ENCODE data around the gene LPP. TPM values are rescaled to one million over a fixed set of nuclear protein-coding genes. Genes with fewer than 3 reads are reported as not detected.
"Not testable (repeated sequence)": the region's sequence is repeated elsewhere in the genome, so short reads cannot be mapped to it uniquely, and the experiment has no call there.

The LPP gene
- total RNA-seq, 1 donor from 2014 or later = 560 TPM

GRCh38 chr3:188435266-188435665 is 281.3 kb downstream of the LPP start:
- DNase-seq (ENCODE audit: low spot score) = no peak

DNA sequence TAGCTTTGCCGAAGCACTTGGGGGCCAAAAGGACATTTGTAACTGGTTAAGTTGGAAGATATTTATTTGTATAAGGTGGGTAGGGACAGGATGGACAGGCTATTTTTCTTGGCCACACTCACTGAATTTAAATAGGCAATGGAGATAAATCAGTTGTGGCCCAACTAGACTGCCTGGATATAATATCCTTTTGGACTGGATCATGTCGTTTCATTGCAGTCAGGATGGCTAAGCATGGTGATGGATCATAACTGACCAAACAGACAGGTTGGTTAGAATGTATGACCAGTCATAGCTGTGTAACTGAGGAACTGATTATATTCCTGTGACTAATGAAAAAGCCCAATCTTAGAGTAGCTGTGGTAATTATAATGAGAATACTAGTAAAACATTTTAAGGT is 284.0 kb downstream of the LPP start:
- no peak for DNase-seq (ENCODE audit: low spot score)

GRCh38 chr3:188439080-188439479 is 285.1 kb downstream of the LPP start:
- no peak for DNase-seq (ENCODE audit: low spot score)

DNA sequence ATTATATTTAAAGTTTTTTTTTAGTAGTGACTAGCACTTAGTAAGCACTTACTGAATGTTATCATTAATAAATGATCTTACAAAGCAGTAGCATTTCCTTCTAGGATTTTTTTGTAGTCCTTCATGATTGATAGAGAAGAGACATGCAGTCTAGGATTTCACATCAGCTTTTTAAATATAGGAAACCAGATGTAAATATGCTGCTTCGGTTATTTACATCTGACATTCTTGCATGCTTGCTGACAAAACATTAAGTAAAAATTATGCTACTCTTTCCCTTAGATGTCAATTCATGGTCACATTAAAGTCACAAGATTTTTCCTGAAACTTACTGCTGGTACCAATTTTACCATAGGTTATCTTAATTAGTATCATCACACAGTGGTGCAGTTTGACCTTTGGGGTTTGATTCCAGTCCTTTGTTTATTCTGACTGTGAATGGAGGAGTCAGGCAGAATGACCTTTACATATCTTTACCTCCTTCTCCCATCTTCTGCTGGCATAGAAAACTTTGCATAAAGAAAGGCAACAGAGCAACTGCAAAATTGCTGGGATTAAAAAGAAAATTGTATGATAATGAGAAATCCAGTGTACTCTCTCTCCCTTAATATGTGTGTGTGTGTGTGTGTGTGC is 286.5 kb downstream of the LPP start:
- no peak for DNase-seq (ENCODE audit: low spot score)

- DNase-seq (ENCODE audit: low spot score) = no peak
Observed at GRCh38 chr3:188442430-188442829, 288.5 kb downstream of the LPP start.

DNA sequence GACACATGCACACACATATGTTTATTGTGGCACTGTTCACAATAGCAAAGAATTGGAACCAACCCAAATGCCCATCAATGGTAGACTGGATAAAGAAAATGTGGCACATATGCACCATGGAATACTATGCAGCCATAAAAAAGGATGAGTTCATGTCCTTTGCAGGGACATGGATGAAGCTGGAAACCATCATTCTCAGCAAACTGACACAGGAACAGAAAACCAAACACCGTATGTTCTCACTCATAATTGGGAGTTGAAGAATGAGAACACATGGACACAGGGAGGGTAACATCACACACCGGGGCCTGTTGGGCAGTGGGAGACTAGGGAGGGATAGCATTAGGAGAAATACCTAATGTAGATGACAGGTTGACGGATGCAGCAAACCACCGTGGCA is 291.2 kb downstream of the LPP start:
- not testable (repeated sequence) for DNase-seq (ENCODE audit: low spot score)

GRCh38 chr3:188446014-188446413 is 292.1 kb downstream of the LPP start:
- no peak for DNase-seq (ENCODE audit: low spot score)

- DNase-seq (ENCODE audit: low spot score) = no peak
Observed at GRCh38 chr3:188446766-188447165, 292.8 kb downstream of the LPP start.

- no peak for DNase-seq (ENCODE audit: low spot score)
Observed at GRCh38 chr3:188448813-188449212, 294.9 kb downstream of the LPP start.

DNA sequence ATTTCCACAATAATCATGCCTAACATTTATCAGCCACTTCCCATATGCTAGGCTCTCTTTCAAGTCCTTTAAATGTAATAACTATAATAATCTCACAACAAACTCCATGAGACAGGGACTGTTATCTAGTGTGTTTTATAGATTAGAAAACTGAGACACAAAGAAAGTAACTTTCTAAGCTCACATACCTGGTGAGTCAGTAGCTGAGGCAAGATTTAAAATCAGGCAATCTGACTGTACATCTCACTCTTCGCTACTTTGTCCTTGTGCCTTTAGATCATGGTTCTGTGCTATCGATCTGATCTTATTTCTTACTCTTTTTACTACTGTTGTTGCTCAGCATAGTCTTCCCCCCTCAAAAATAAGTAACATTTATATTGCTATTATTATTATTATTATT is 295.5 kb downstream of the LPP start:
- DNase-seq (ENCODE audit: low spot score) = no peak

DNA sequence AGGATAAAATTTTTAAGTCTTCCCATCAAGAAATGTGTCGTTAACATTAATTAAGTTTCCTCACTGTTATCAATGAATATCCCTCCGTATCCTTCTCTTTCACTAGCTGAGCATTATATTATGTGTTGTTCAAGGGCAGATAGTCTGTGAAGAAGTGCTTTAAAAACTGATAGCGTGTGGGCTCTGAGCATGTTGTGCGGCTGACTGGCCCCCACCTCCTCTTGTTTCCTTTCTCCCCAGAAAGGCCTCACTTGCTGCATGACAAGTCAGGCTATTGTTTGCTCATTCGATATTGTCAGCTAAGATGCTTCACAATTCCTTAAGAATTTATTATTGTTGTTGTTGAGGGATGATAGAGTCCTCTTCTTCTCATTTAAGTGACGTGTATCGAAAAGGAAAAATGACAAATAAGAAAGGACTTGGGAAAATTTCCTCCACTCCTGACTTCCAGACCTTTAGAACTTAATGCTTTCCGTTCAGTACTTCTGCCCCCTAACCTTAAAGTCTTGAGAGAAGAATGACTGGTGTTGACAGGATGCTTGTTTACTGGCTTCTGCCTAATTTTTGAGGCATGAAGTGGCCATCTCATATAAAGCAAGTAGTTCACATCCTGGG is 298.3 kb downstream of the LPP start:
- DNase-seq (ENCODE audit: low spot score) = no peak

GRCh38 chr3:188453431-188454384 is 299.8 kb downstream of the LPP start:
- DNase-seq (ENCODE audit: low spot score) = no peak

DNA sequence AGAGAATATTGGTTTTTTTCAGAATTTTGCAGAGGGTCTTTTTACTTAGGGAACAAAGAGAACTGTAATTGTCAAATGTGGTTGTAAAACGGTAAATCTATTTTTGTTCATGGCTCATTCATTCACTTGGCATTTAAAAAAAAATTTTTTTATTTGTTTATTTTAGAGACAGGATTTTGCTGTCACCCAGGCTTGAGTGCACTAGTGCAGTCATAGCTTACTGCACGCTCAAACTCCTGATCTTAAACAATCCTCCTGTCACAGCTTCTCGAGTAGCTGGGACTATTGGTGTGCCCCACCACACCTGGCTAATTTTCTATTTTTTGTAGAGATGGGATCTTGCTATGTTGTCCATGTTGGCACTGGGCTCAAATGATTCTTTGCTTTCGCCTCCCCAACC is 301.8 kb downstream of the LPP start:
- DNase-seq (ENCODE audit: low spot score) = no peak

DNA sequence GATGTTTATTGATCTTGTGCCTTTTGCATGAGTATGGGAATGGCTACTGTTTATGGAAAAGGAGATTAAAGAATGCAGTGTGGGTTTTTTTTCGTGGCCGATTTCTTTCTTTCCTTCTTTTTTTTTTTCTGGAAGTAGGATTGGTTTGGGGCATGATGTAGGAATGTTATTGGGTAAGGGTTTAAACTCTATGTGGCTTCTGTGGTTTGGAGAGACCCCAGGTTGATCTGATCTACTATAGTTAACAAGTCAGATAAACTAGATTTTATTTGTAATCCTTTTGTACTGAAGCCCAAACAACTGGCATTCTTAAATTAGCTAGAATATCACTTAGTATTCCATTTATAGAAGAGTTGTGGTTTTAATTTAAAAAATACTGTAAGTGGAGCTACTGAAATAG is 304.8 kb downstream of the LPP start:
- no peak for DNase-seq (ENCODE audit: low spot score)

DNA sequence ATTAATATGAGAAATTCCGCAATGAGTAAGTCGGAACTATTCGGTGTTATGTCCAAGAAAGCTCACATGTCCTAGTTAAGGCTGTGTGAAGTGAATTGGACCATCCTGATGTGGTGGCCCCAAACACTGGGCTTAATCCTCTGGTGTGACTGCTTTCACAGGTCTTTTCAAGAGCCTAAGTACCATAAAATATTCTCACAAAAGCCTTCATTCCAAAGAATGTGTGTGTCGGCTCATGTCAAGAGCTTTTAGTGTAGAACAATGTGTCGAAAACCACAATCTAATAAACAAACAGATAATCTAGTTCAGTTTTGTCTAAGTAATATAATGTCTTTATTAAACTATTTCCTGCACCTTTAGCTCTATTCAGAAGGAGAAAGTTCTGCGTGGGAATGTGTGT is 311.4 kb downstream of the LPP start:
- DNase-seq (ENCODE audit: low spot score) = no peak

DNA sequence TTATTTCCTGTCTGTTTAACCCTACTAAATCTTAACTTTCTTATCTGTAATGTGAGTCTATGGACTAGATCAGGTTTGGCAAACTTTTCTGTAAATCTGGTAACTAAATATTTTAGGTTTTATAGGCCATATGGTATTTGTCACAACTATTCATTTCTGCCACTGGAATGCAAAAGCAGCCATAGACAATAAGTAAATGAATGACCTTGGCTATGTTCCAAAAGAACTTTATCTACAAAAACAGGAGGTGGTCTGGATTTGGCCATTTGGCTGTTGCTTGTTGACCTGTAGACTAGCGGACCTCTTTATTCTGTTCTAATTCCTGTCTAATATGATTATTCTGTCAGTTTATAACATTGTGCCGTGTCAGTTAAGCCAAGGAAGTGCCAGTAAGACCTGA is 314.2 kb downstream of the LPP start:
- DNase-seq (ENCODE audit: low spot score) = no peak

- peak; percentile 74 for DNase-seq (ENCODE audit: low spot score)
Observed at GRCh38 chr3:188468662-188469061, 314.7 kb downstream of the LPP start.

GRCh38 chr3:188469228-188469885 is 315.4 kb downstream of the LPP start:
- DNase-seq (ENCODE audit: low spot score) = no peak

- no peak for DNase-seq (ENCODE audit: low spot score)
Observed at GRCh38 chr3:188470508-188471130, 316.7 kb downstream of the LPP start.

DNA sequence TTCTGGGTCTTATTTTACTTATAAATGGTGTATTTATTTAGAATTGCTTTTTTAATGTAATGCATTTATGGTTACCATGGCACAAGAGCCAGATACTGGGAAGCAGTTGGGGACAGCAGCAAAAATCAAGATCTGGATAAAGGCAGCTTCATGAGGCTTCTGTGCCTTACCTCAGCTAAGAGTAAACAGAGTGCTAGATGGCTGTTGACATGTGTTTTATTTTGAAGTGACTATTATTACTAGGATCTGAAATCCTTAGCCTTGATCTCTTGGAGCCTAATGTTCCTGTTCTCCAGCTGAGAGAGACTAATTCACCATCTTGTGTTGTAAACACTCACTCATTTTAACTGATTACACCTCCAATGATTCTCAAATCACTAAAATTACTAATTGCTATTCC is 317.8 kb downstream of the LPP start:
- DNase-seq (ENCODE audit: low spot score) = no peak

DNA sequence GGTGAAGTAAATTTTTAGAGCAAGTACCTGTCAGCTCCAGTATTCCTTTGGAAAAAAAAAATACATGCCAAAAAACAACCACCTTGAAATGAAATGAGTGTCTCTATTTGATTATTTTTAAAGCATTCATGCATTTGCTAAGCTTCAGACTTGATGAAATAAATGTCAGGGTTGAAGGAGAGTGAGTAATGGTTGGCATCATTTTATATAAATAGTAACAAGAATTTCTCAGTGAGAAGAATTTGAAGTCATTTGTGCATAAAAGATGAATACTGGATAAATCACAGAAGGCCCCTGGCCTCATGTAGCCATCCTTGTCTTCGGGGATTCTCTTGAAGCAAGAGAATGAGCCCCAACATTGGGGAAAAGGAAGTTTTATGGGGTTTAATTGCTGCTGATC is 318.4 kb downstream of the LPP start:
- DNase-seq (ENCODE audit: low spot score) = no peak

DNA sequence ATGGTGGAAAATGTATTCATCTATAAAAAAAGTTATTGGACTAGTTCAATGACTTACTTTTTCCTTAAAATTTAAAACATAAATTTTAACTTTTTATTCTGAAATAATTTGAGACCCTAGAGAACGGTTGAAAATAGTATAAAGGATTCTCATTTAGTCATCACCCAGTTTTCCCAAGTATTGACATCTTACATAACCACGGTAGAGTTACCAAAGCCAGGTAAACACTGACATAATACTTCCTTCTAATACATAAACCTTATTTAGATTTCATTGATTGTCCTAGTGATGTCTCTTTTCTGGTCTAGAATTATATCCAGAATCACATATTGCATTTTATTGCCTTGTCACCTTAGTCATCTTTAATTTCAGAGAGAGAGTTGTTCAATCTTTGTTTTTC is 319.1 kb downstream of the LPP start:
- DNase-seq (ENCODE audit: low spot score) = no peak

Data from ureter (tissue), 1 donor.